Endothelial cell of umbilical vein (primary cell): ENCODE data around the gene MAP1LC3B. TPM values are rescaled to one million over a fixed set of nuclear protein-coding genes. Genes with fewer than 3 reads are reported as not detected.

ENCODE experiments used
- BruUV-seq: library from RNA; stranded (reverse); fragments of 400-500 nt; replicated peaks from 2 replicates; lab custom pipeline; 2021; lab: Mats Ljungman, UMichigan
- CTCF ChIA-PET: fragments of 300-600, 350-600 bp; sonication (Branson Sonifier 250); formaldehyde crosslinking; loops from one replicate; lab custom pipeline; 2021; ENCODE audit warnings: antibody characterized with exemption, inconsistent platforms; lab: Charles Lee
- POLR2A ChIA-PET: fragments of 300-600, 350-600 bp; sonication (Branson Sonifier 250); formaldehyde crosslinking; loops from one replicate; lab custom pipeline; 2021; ENCODE audit warnings: antibody characterized with exemption, inconsistent platforms; lab: Charles Lee
- DNase-seq: peaks from one replicate; pipeline ENCODE4 v3.0.0-alpha.2; 2011; ENCODE audit warnings: low read depth, low spot score
- FAIRE-seq: peaks from 2 replicates; lab custom pipeline; 2011; peaks lifted over from hg19 to GRCh38; lab: Jason Lieb, UNC
- H2AFZ ChIP-seq: 2 replicates; pipeline ENCODE4 v1.6.0; 2012; ENCODE audit warnings: low read depth, low read length, control low read depth, inconsistent platforms
- H3K27ac ChIP-seq: 2 replicates; pipeline ENCODE4 v1.5.1; 2011; ENCODE audit warnings: low read depth, mild to moderate bottlenecking, control low read depth, low read length, moderate library complexity; ENCODE audit not compliant: insufficient read depth
- H3K27me3 ChIP-seq, 2 experiments: 2 replicates each; pipeline versions ENCODE4 v1.6.0 to v1.6.1; 2011; ENCODE audit warnings: low read length in 2 of 2, mixed read lengths in 1 of 2; ENCODE audit not compliant: control insufficient read depth in 2 of 2, insufficient read depth in 2 of 2
- H3K36me3 ChIP-seq, 2 experiments: 2 replicates in 1 of 2; 3 replicates in 1 of 2; pipeline ENCODE4 v1.5.1; 2011; ENCODE audit warnings: low read length in 2 of 2, mild to moderate bottlenecking in 1 of 2, moderate library complexity in 1 of 2; ENCODE audit not compliant: control insufficient read depth in 2 of 2, insufficient read depth in 2 of 2; ENCODE audit errors: extremely low read depth in 1 of 2
- H3K4me1 ChIP-seq: 3 replicates; pipeline ENCODE4 v1.5.1; 2011; ENCODE audit warnings: mild to moderate bottlenecking, low read length; ENCODE audit not compliant: control insufficient read depth, insufficient read depth; ENCODE audit errors: extremely low read depth
- H3K4me2 ChIP-seq: 2 replicates; pipeline ENCODE4 v1.6.1; 2011; ENCODE audit warnings: low read length, control low read depth, mixed read lengths; ENCODE audit not compliant: insufficient read depth
- H3K4me3 ChIP-seq, 3 experiments: fragments of 200-600 bp in 1 of 3; sonication (generic), shearing (Covaris generic) in 1 of 3; replicated peaks in 1 of 3; 2 replicates each; pipeline ENCODE4 v1.5.1; 2011 to 2016; ENCODE audit warnings: control low read depth in 3 of 3, low read length in 3 of 3, mild to moderate bottlenecking in 2 of 3, inconsistent platforms in 1 of 3, low read depth in 1 of 3, moderate library complexity in 1 of 3; ENCODE audit not compliant: insufficient read depth in 1 of 3
- H3K79me2 ChIP-seq: 2 replicates; pipeline ENCODE4 v1.6.0; 2012; ENCODE audit warnings: low read length, inconsistent platforms; ENCODE audit not compliant: control insufficient read depth, insufficient read depth
- H3K9ac ChIP-seq: replicated peaks from 2 replicates; pipeline ENCODE3; 2011; ENCODE audit warnings: low read length, control low read depth; ENCODE audit not compliant: insufficient read depth; ENCODE audit errors: extremely low read depth
- H3K9me1 ChIP-seq: replicated peaks from 3 replicates; pipeline ENCODE4 v1.6.0; 2011; ENCODE audit warnings: mild to moderate bottlenecking, low read length; ENCODE audit not compliant: control insufficient read depth, insufficient read depth; ENCODE audit errors: extremely low read depth
- H3K9me3 ChIP-seq: replicated peaks from 2 replicates; pipeline ENCODE4 v1.5.1; 2012; ENCODE audit warnings: low read length, inconsistent platforms; ENCODE audit not compliant: control insufficient read depth, insufficient read depth
- H4K20me1 ChIP-seq: replicated peaks from 2 replicates; pipeline ENCODE3; 2011; ENCODE audit warnings: mild to moderate bottlenecking, low read length; ENCODE audit not compliant: control insufficient read depth, insufficient read depth; ENCODE audit errors: extremely low read depth
- CTCF ChIP-seq, 2 donors: IDR thresholded peaks; 1 replicate in 1 of 2; 2 replicates in 1 of 2; pipeline ENCODE4 v1.5.1; 2011; ENCODE audit warnings: low read length in 2 of 2, mild to moderate bottlenecking in 2 of 2, moderate library complexity in 2 of 2, control low read depth in 1 of 2, inconsistent platforms in 1 of 2, low read depth in 1 of 2; ENCODE audit not compliant: insufficient read depth in 1 of 2; ENCODE audit errors: extremely low read depth in 1 of 2
- EZH2 ChIP-seq: IDR thresholded peaks from 2 replicates; pipeline ENCODE4 v1.6.1; 2012; ENCODE audit warnings: borderline replicate concordance, low read depth, mild to moderate bottlenecking, moderate library complexity, low read length, inconsistent platforms; ENCODE audit not compliant: severe bottlenecking
- FOS ChIP-seq: IDR thresholded peaks from 2 replicates; pipeline ENCODE4 v1.6.1; 2011; ENCODE audit warnings: mild to moderate bottlenecking, low read length, moderate library complexity, borderline replicate concordance; ENCODE audit not compliant: insufficient read depth
- GATA2 ChIP-seq: IDR thresholded peaks from 2 replicates; pipeline ENCODE4 v1.7.0; 2011; ENCODE audit warnings: low read depth, mild to moderate bottlenecking, moderate library complexity, mixed read lengths, low read length; ENCODE audit not compliant: insufficient read length, insufficient read depth
- JUN ChIP-seq: IDR thresholded peaks from 2 replicates; pipeline ENCODE4 v1.6.1; 2011; ENCODE audit warnings: borderline replicate concordance, low read depth; ENCODE audit not compliant: insufficient read length, insufficient read depth
- MYC ChIP-seq: IDR thresholded peaks from one replicate; pipeline ENCODE4 v1.6.1; 2011; ENCODE audit warnings: mild to moderate bottlenecking, low read depth, low read length
- POLR2A ChIP-seq: IDR thresholded peaks from 2 replicates; pipeline ENCODE4 v1.6.1; 2012; ENCODE audit warnings: low read depth, mild to moderate bottlenecking, control low read depth, low read length
- POLR2AphosphoS5 ChIP-seq: IDR thresholded peaks from 2 replicates; pipeline ENCODE4 v1.6.1; 2012; ENCODE audit warnings: low read depth, mild to moderate bottlenecking, control low read depth, low read length, moderate library complexity; ENCODE audit not compliant: insufficient read depth
- dilution Hi-C: fragments of 300-500 bp; cut with MboI; formaldehyde crosslinking; loops from one replicate; pipeline ENCODE4 v1.15.0; 2019; ENCODE audit warnings: low sequenced_read_pairs; ENCODE audit not compliant: extremely low pct_ligation_motif_present
- intact Hi-C: fragments of 100-400 bp; cut with micrococcal nuclease; formaldehyde crosslinking; loops from one replicate; pipeline ENCODE4 v1.10.0; 2022
- polyA plus RNA-seq, 4 experiments: library from polyadenylated mRNA; depleted of rRNA in 3 of 4; stranded (reverse) in 3 of 4; unstranded in 1 of 4; fragments of >200 nt; gene quantifications; 2 replicates each; pipeline versions ENCODE4 v1.2.1 to v1.2.3, GENCODE V29; 2011 to 2012; ENCODE audit warnings: missing spikeins in 1 of 4
- total RNA-seq: library from RNA; stranded (reverse); gene quantifications from 2 replicates; pipeline ENCODE4 v1.2.3, GENCODE V29; 2021
- TF ChIP-seq, protein P1 (sequence below): IDR thresholded peaks from 2 replicates; pipeline ENCODE4 v1.6.1; 2011; ENCODE audit not compliant: insufficient read depth, insufficient read length

The MAP1LC3B gene
- total and polyA plus RNA-seq, 2 donors (not counting 3 experiments of a cell fraction or from before 2014, with no cell fraction given), result 40.7 to 99.9 TPM

DNA sequence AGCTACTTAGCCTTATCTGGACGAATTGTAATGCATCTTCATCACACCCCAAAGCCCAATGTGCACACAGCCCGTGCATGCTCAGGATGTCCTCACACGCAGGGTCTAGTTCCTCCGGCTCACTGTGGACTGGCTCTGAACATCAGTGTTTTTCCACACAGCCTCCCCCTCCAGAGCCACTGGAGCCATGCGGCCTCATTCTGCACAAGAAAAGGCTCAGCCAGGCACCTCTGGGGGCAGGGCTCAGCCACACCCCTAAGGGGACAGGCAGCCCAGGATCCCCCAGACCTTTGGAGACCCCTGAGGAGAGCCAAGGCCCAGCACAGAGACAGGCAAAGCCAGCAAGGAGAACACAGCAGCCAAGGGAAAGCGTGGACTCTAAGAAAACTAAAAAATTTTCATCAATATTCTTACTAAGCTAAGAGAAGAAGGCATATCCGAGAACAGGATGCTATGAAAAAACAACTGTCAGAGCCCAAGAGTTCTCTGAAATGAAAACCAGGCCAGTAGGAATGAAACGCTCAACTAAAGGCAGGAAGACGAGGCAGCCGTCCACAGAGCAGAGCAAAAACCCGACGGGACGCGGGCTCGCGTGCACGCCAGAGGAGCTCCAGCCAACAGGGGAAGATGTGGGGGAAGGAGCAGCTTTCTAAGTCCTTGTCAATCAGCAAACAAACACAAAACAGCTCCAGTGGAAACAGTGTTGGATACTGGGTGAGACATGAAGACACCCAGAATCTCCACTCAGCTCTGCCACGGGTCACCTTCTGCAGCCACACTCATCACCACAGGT is 34.5 kb downstream of the MAP1LC3B start:
- Histone ChIP-seq H3K9me1 (no peaks in the 10 kb centered on the region), H3K4me3 (no peak overlapping the region), H3K27me3 (no peaks in the 10 kb centered on the region), H3K4me1 (no peaks in the 10 kb centered on the region), H3K79me2 (no peaks in the 10 kb centered on the region), H3K36me3 (peaks cover 3 to 22% of the 10 kb centered on the region in 2 experiments), H3K9me3 (no peaks in the 10 kb centered on the region), H3K27ac (no peak overlapping the region), H4K20me1 (no peaks in the 10 kb centered on the region), H3K4me2 (no peak overlapping the region), H2AFZ (no peak overlapping the region), H3K9ac (no peak overlapping the region)
- FAIRE-seq (no peak), DNase-seq (no peak)
- TF ChIP-seq MYC (no peak), FOS (no peak), JUN (no peak), CTCF (IDR thresholded peaks at IDR 0.05; ENCODE audit: extremely low read depth in 1 of 2, insufficient read depth in 1 of 2, low read depth in 1 of 2, low read length in 2 of 2) (no peak), EZH2 (no peak), GATA2 (no peak), POLR2A (no peak), POLR2AphosphoS5 (no peak)
- TF ChIP-seq, protein P1, sequence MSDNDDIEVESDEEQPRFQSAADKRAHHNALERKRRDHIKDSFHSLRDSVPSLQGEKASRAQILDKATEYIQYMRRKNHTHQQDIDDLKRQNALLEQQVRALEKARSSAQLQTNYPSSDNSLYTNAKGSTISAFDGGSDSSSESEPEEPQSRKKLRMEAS, result no peak
- dilution Hi-C loops, result no loop called here
- intact Hi-C loops, result no loop called here
- POLR2A ChIA-PET, result no interaction called here
- no TSS peak for BruUV-seq
- CTCF ChIA-PET, result interaction anchor here (0.9 kb wide), 1 partner anchor 10 kb away, joined by 3 read pairs; no protein-coding TSS in a partner anchor
